NCI-H524 (cell line): Measurements from ENCODE around the gene RABL3.
"Not testable (repeated sequence)": the region's sequence is repeated elsewhere in the genome, so short reads cannot be mapped to it uniquely, and the experiment has no call there.

Experiments
- DNase-seq, 2 experiments: peaks; one replicate each; lab custom pipeline; 2025; lab: John Stamatoyannopoulos, UW

Gene RABL3

GRCh38 chr3:120645083-120645845 lies 97.1 kb downstream of the RABL3 start:
- peak; percentile 10 to 48 for DNase-seq

- no peak for DNase-seq
Measured at GRCh38 chr3:120642368-120642948, 99.9 kb downstream of the RABL3 start.

- no peak for DNase-seq
Measured at GRCh38 chr3:120641696-120642246, 100.5 kb downstream of the RABL3 start.

- peak; percentile 95 to 96 for DNase-seq
Measured at GRCh38 chr3:120640231-120640630, 102.1 kb downstream of the RABL3 start.

- not testable (repeated sequence) for DNase-seq
Measured at GRCh38 chr3:120638820-120639219, 103.5 kb downstream of the RABL3 start.

- DNase-seq = peak; percentile 28 to 58
Measured at GRCh38 chr3:120637851-120638559, 104.3 kb downstream of the RABL3 start.

- DNase-seq = peak; percentile 52 to 86
Measured at GRCh38 chr3:120636795-120637401, 105.4 kb downstream of the RABL3 start.
